Measurements from ENCODE around the gene SLC35E2B. TPM values are rescaled to one million over a fixed set of nuclear protein-coding genes. Genes with fewer than 3 reads are reported as not detected.
"Not testable (repeated sequence)": the region's sequence is repeated elsewhere in the genome, so short reads cannot be mapped to it uniquely, and the experiment has no call there.

The SLC35E2B gene
- total RNA-seq, 1 donor from 2014 or later = 15.7 TPM

- not testable (repeated sequence) for H3K4me3 ChIP-seq (ENCODE audit: low read length in 3 of 3); H3K27me3 ChIP-seq (ENCODE audit: control insufficient read depth in 3 of 3, insufficient read depth in 3 of 3, low read length in 3 of 3); H3K9me3 ChIP-seq (ENCODE audit: control insufficient read depth in 3 of 3, low read length in 3 of 3); H3K36me3 ChIP-seq (ENCODE audit: control insufficient read depth in 3 of 3, insufficient read depth in 3 of 3, low read length in 3 of 3)
- Histone ChIP-seq H3K4me1 (ENCODE audit: control insufficient read depth in 3 of 3, insufficient read depth in 3 of 3, low read length in 3 of 3) (peaks cover 0 to 12% (median 11%) of the 10 kb centered on the region in 3 donors), H3K27ac (ENCODE audit: low read depth, low read length) (peak overlapping the region; percentile 82), H3K9ac (ENCODE audit: low read depth in 1 of 3, low read length in 3 of 3) (peak overlapping the region in 2 of 3 donors; percentile 45 to 72)
Observed at GRCh38 chr1:1727131-1727651, 34.6 kb upstream of the SLC35E2B start.

DNA sequence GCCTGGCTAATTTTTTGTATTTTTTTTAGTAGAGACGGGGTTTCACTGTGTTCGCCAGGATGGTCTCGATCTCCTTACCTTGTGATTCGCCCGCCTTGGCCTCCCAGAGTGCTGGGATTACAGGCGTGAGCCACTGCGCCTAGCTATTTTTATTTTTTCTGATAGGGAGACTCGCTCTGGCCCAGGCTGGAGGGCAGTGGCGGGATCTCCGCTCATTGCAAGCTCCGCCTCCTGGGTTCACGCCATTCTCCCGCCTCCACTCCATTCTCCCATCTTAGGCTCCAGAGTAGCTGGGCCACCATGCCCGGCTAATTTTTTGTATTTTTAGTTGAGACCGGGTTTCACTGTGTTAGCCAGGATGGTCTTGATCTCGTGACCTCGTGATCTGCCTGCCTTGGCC, 33.5 kb upstream of the SLC35E2B start:
- H3K9ac ChIP-seq (ENCODE audit: low read depth in 1 of 3, low read length in 3 of 3); H3K36me3 ChIP-seq (ENCODE audit: control insufficient read depth in 3 of 3, insufficient read depth in 3 of 3, low read length in 3 of 3); H3K4me3 ChIP-seq (ENCODE audit: low read length in 3 of 3); H3K9me3 ChIP-seq (ENCODE audit: control insufficient read depth in 3 of 3, low read length in 3 of 3); H3K27ac ChIP-seq (ENCODE audit: low read depth, low read length); H3K27me3 ChIP-seq (ENCODE audit: control insufficient read depth in 3 of 3, insufficient read depth in 3 of 3, low read length in 3 of 3): not testable (repeated sequence)
- peaks cover 0 to 18% (median 17%) of the 10 kb centered on the region in 3 donors for H3K4me1 ChIP-seq (ENCODE audit: control insufficient read depth in 3 of 3, insufficient read depth in 3 of 3, low read length in 3 of 3)

DNA sequence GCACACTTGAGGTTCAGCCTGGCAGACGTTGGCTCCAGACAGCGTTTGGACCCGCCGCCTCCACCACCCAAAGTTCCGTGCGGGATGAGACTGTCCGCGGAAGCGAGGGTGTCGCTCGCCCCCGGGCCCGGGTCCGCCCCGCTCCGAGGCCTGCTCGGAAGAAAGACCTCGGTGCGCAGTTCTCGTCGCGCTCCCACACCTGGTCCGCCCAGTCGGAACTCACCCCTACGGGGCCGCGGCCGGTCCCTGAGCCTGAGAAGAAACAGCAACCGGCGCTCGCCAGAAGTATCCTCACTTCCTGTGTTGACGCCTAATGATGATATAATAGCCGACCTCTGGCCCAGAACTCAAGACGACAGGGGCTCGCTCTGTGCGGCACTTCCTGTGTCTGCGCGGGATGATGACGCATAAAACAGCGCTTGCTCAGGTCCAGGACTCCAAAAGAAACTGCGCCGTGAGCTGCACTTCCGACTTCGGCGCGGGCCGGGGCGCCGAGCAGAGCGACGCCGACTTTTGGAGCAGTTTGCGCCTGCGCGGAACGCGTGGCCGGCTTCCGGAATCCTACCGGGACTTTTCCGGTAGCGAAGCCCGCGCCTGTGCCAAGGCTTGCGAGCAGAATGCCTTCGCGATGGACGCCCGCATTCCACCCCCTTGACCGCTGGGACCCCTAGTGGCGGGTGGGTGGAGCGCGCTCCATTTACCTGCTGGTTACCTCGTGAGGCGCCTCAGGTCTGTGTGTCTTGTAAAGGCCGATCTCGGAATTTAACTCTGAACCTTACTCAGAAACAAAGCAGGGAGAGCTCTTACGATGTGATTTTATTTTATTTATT, 31.7 kb upstream of the SLC35E2B start, which contains the start of gene CDK11A:
CDK11A (minus strand) TSS at position 323 of the 830 bp plus-strand sequence. CDS start 1,539 bp downstream, outside the sequence.
- peaks cover 0 to 20% (median 17%) of the 10 kb centered on the region in 3 donors for H3K4me1 ChIP-seq (ENCODE audit: control insufficient read depth in 3 of 3, insufficient read depth in 3 of 3, low read length in 3 of 3)
- H3K27me3 ChIP-seq (ENCODE audit: control insufficient read depth in 3 of 3, insufficient read depth in 3 of 3, low read length in 3 of 3); H3K9me3 ChIP-seq (ENCODE audit: control insufficient read depth in 3 of 3, low read length in 3 of 3): not testable (repeated sequence)
- peak within 1 kb of the TSS in 2 of 3 donors; percentile 79 to 83 for H3K9ac ChIP-seq (ENCODE audit: low read depth in 1 of 3, low read length in 3 of 3)
- peaks cover 6 to 11% (median 9%) of the 10 kb centered on the region in 3 donors for H3K36me3 ChIP-seq (ENCODE audit: control insufficient read depth in 3 of 3, insufficient read depth in 3 of 3, low read length in 3 of 3)
- H3K4me3 ChIP-seq (ENCODE audit: low read length in 3 of 3) = peak within 1 kb of the TSS; percentile 38 to 78 (median 78)
- peak within 1 kb of the TSS; percentile 77 for H3K27ac ChIP-seq (ENCODE audit: low read depth, low read length)

- Histone ChIP-seq H3K27me3 (ENCODE audit: control insufficient read depth in 3 of 3, insufficient read depth in 3 of 3, low read length in 3 of 3) (no peaks in the 10 kb centered on the region), H3K36me3 (ENCODE audit: control insufficient read depth in 3 of 3, insufficient read depth in 3 of 3, low read length in 3 of 3) (peaks cover 11 to 23% (median 18%) of the 10 kb centered on the region in 3 donors), H3K4me3 (ENCODE audit: low read length in 3 of 3) (no peak overlapping the region), H3K4me1 (ENCODE audit: control insufficient read depth in 3 of 3, insufficient read depth in 3 of 3, low read length in 3 of 3) (peaks cover 0 to 9% (median 5%) of the 10 kb centered on the region in 3 donors), H3K27ac (ENCODE audit: low read depth, low read length) (no peak overlapping the region), H3K9ac (ENCODE audit: low read depth in 1 of 3, low read length in 3 of 3) (no peak overlapping the region), H3K9me3 (ENCODE audit: control insufficient read depth in 3 of 3, low read length in 3 of 3) (no peaks in the 10 kb centered on the region)
Observed at GRCh38 chr1:1721201-1721600, 28.6 kb upstream of the SLC35E2B start.

- H3K9me3 ChIP-seq (ENCODE audit: control insufficient read depth in 3 of 3, low read length in 3 of 3); H3K4me3 ChIP-seq (ENCODE audit: low read length in 3 of 3); H3K4me1 ChIP-seq (ENCODE audit: control insufficient read depth in 3 of 3, insufficient read depth in 3 of 3, low read length in 3 of 3); H3K27ac ChIP-seq (ENCODE audit: low read depth, low read length); H3K9ac ChIP-seq (ENCODE audit: low read depth in 1 of 3, low read length in 3 of 3); H3K27me3 ChIP-seq (ENCODE audit: control insufficient read depth in 3 of 3, insufficient read depth in 3 of 3, low read length in 3 of 3): not testable (repeated sequence)
- H3K36me3 ChIP-seq (ENCODE audit: control insufficient read depth in 3 of 3, insufficient read depth in 3 of 3, low read length in 3 of 3) = peaks cover 10 to 19% (median 12%) of the 10 kb centered on the region in 3 donors
Observed at GRCh38 chr1:1715109-1715883, 22.7 kb upstream of the SLC35E2B start.

DNA sequence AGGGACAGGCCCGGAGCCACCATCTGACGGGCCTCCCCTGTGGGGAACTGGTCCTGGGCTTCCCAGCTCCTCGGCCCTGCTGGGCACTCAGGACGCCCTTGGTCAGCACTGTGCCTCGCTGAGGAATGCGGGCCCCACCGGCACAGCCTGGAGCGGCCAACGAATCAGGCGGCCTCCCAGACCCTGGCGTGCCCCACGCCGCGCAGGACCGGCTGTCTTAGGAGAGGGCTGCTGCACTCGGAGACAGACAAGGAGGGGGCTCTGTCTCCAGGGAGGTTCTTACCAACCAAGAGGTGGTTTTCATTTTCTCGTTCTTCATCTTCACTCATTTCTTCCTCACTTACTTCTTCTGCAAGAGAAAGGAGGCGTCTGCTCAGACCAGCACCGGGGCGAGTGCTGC, 15.3 kb upstream of the SLC35E2B start:
- H3K4me3 ChIP-seq (ENCODE audit: low read length in 3 of 3); H3K9ac ChIP-seq (ENCODE audit: low read depth in 1 of 3, low read length in 3 of 3); H3K4me1 ChIP-seq (ENCODE audit: control insufficient read depth in 3 of 3, insufficient read depth in 3 of 3, low read length in 3 of 3); H3K9me3 ChIP-seq (ENCODE audit: control insufficient read depth in 3 of 3, low read length in 3 of 3); H3K36me3 ChIP-seq (ENCODE audit: control insufficient read depth in 3 of 3, insufficient read depth in 3 of 3, low read length in 3 of 3); H3K27ac ChIP-seq (ENCODE audit: low read depth, low read length); H3K27me3 ChIP-seq (ENCODE audit: control insufficient read depth in 3 of 3, insufficient read depth in 3 of 3, low read length in 3 of 3): not testable (repeated sequence)

GRCh38 chr1:1707241-1707640, 14.6 kb upstream of the SLC35E2B start:
- not testable (repeated sequence) for H3K4me1 ChIP-seq (ENCODE audit: control insufficient read depth in 3 of 3, insufficient read depth in 3 of 3, low read length in 3 of 3); H3K9ac ChIP-seq (ENCODE audit: low read depth in 1 of 3, low read length in 3 of 3); H3K9me3 ChIP-seq (ENCODE audit: control insufficient read depth in 3 of 3, low read length in 3 of 3); H3K4me3 ChIP-seq (ENCODE audit: low read length in 3 of 3); H3K27ac ChIP-seq (ENCODE audit: low read depth, low read length); H3K36me3 ChIP-seq (ENCODE audit: control insufficient read depth in 3 of 3, insufficient read depth in 3 of 3, low read length in 3 of 3); H3K27me3 ChIP-seq (ENCODE audit: control insufficient read depth in 3 of 3, insufficient read depth in 3 of 3, low read length in 3 of 3)

DNA sequence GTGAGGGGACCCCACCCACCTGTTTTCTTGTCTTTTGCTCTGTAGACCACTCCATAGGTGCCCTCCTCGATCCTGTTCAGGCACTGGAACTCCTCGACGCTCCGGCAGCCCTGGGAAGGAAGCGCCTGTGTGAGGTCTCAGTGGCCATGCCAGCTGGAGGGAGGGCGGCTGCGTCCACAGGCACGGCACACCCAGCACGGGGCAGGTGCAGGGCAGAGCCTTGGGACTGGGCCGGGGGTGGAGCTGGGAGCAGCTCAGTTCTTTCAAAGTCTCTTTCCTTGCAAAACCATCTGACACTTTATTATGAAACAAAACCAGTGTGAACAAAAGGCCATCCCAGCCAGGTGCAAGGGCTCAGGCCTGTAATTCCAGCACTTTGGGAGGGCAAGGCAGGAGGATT, 13.0 kb upstream of the SLC35E2B start:
- not testable (repeated sequence) for H3K36me3 ChIP-seq (ENCODE audit: control insufficient read depth in 3 of 3, insufficient read depth in 3 of 3, low read length in 3 of 3); H3K9ac ChIP-seq (ENCODE audit: low read depth in 1 of 3, low read length in 3 of 3); H3K4me1 ChIP-seq (ENCODE audit: control insufficient read depth in 3 of 3, insufficient read depth in 3 of 3, low read length in 3 of 3); H3K27ac ChIP-seq (ENCODE audit: low read depth, low read length); H3K9me3 ChIP-seq (ENCODE audit: control insufficient read depth in 3 of 3, low read length in 3 of 3); H3K4me3 ChIP-seq (ENCODE audit: low read length in 3 of 3); H3K27me3 ChIP-seq (ENCODE audit: control insufficient read depth in 3 of 3, insufficient read depth in 3 of 3, low read length in 3 of 3)

DNA sequence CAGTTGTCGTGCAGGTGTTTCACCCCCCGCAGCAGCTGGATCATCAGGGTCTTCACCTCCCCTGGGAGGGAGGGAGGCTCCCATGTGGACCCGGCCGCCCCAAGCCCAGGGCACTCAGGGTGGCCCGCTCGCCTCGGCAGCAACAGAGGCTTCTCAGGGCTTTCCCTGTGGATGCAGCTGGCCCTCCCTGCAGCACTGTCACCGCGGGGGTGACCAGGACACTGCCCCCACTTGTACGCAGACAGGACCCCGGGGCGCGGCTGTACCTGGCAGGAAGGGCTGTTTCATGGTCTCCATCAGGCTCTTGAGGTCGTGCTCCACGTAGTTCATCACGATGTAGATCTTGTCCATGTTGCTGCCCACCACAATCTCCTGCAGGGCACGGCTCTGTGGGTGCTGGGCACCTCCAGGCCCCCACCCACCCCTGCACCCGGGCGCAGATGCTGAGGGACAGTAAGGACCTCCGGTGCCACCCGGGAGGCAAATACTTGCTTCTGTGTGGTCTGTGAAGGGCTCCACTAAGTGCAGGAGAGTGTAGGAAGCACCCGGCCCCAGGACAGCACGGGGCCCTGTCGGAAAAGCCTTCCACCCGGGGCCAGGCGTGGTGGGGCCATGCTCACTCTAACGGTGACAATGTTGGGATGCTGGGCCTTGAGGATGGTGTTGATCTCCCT, 11.8 kb upstream of the SLC35E2B start:
- not testable (repeated sequence) for H3K9me3 ChIP-seq (ENCODE audit: control insufficient read depth in 3 of 3, low read length in 3 of 3); H3K4me1 ChIP-seq (ENCODE audit: control insufficient read depth in 3 of 3, insufficient read depth in 3 of 3, low read length in 3 of 3); H3K36me3 ChIP-seq (ENCODE audit: control insufficient read depth in 3 of 3, insufficient read depth in 3 of 3, low read length in 3 of 3); H3K27me3 ChIP-seq (ENCODE audit: control insufficient read depth in 3 of 3, insufficient read depth in 3 of 3, low read length in 3 of 3); H3K27ac ChIP-seq (ENCODE audit: low read depth, low read length); H3K4me3 ChIP-seq (ENCODE audit: low read length in 3 of 3); H3K9ac ChIP-seq (ENCODE audit: low read depth in 1 of 3, low read length in 3 of 3)

Data from skeletal muscle tissue (tissue), 4 donors.